HL-60 (cell line): ENCODE data around the gene MGAT4B.

Experiments
- CTCF ChIP-seq: IDR thresholded peaks from one replicate; pipeline ENCODE4 v1.5.1; 2011; ENCODE audit warnings: low read length, control low read depth, inconsistent platforms; ENCODE audit not compliant: insufficient read depth
- POLR2AphosphoS5 ChIP-seq: IDR thresholded peaks from 2 replicates; pipeline ENCODE4 v1.6.1; 2012; ENCODE audit warnings: low read depth
- REST ChIP-seq: IDR thresholded peaks from 2 replicates; pipeline ENCODE4 v1.6.1; 2012; ENCODE audit warnings: low read depth; ENCODE audit not compliant: insufficient replicate concordance

DNA sequence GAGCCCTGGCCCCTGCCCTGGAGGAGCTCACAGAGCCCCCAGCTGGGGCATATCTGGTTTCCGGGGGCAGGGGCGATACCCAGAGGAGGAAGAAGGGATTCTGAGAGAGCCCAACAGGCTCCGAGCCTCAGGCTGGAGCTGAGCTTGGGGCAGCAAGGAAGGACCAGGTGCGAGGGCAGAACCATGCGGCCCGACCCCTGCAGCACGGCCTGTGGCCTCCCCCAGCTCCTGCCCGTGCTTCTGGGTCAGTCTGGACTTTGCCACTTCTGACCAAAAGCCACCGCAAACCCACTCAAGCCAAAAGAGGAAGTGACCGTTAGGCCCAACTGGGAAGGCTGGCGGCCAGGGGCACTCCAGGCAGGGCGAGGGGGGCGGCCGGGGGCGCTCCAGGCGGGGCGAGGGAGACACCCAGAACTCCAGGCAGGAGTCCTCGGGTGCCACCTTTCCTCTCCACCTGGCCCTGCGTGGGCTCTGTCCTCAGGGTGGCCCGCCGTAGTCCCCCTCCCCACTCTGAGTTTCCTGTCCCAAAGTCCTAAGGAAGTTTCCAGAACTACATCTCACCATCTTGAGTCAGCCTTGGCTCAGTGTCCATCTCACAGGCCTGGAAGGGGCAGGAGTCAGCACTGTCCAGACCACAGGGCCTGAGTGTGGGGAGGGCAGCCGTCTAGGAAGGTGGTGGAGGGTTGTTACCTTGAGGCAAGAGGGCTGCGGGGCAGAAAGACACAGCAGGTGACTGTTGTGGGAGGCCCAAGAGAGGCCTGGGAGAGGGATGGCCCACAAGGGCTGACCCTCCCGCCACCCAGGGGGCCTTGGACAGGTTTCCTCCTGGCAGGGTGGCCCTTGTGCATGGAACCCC is 13.8 kb downstream of the MGAT4B start:
- TF ChIP-seq CTCF (no peak), POLR2AphosphoS5 (no peak), REST (no peak)
